Type B pancreatic cell (in vitro differentiated cells): Measurements from ENCODE around the gene RBP3. TPM values are rescaled to one million over a fixed set of nuclear protein-coding genes. Genes with fewer than 3 reads are reported as not detected.

Source experiments
- DNase-seq: peaks from one replicate; pipeline ENCODE4 v3.0.0; 2021; ENCODE audit warnings: mixed read lengths; ENCODE audit not compliant: unreplicated experiment; ENCODE audit errors: extremely low spot score
- H3K27ac Mint-ChIP-seq: 2 replicates; pipeline ENCODE4 v1.8.0; 2021; ENCODE audit warnings: mild to moderate bottlenecking, mixed read lengths
- H3K27me3 Mint-ChIP-seq: 2 replicates; pipeline ENCODE4 v1.8.0; 2021; ENCODE audit warnings: mixed read lengths
- H3K36me3 Mint-ChIP-seq: 2 replicates; pipeline ENCODE4 v1.8.0; 2021; ENCODE audit warnings: mixed read lengths
- H3K4me1 Mint-ChIP-seq: one replicate; pipeline ENCODE4 v1.8.0; 2021; ENCODE audit warnings: mixed read lengths; ENCODE audit not compliant: unreplicated experiment
- H3K4me3 Mint-ChIP-seq: 2 replicates; pipeline ENCODE4 v1.8.0; 2021; ENCODE audit warnings: mild to moderate bottlenecking, mixed read lengths
- H3K9me3 Mint-ChIP-seq: 2 replicates; pipeline ENCODE4 v1.8.0; 2021; ENCODE audit warnings: mixed read lengths
- CTCF ChIP-seq: fragments of 200-600 bp; sonication (generic); conservative IDR thresholded peaks from 2 replicates; pipeline ENCODE4 v1.5.0; 2021; ENCODE audit warnings: antibody characterized with exemption, mild to moderate bottlenecking
- total RNA-seq: library from RNA; stranded (reverse); gene quantifications from 2 replicates; pipeline ENCODE4 v1.2.1, GENCODE V29; 2021; ENCODE audit warnings: low replicate concordance

The RBP3 gene
- total RNA-seq, 1 donor from 2014 or later, result not detected

- no peaks in the 10 kb centered on the region for H3K36me3 Mint-ChIP-seq
- TF ChIP-seq CTCF, result no peak
- no peak overlapping the region for H3K4me3 Mint-ChIP-seq
- H3K27ac Mint-ChIP-seq, result no peak overlapping the region
- no peak for DNase-seq
- no peaks in the 10 kb centered on the region for H3K4me1 Mint-ChIP-seq
- H3K9me3 Mint-ChIP-seq, result no peaks in the 10 kb centered on the region
- H3K27me3 Mint-ChIP-seq, result no peaks in the 10 kb centered on the region
Measured at GRCh38 chr10:47357131-47357582, 9.0 kb downstream of the RBP3 start.

GRCh38 chr10:47357911-47358310 is 9.7 kb downstream of the RBP3 start:
- H3K9me3 Mint-ChIP-seq, result no peaks in the 10 kb centered on the region
- no peak for DNase-seq
- no peaks in the 10 kb centered on the region for H3K36me3 Mint-ChIP-seq
- no peak for TF ChIP-seq CTCF
- no peak overlapping the region for H3K4me3 Mint-ChIP-seq
- no peaks in the 10 kb centered on the region for H3K27me3 Mint-ChIP-seq
- H3K27ac Mint-ChIP-seq, result no peak overlapping the region
- no peaks in the 10 kb centered on the region for H3K4me1 Mint-ChIP-seq

GRCh38 chr10:47358457-47358856 is 10.3 kb downstream of the RBP3 start:
- Mint-ChIP-seq H3K27ac (no peak overlapping the region), H3K4me3 (no peak overlapping the region), H3K27me3 (no peaks in the 10 kb centered on the region), H3K9me3 (no peaks in the 10 kb centered on the region), H3K36me3 (no peaks in the 10 kb centered on the region), H3K4me1 (no peaks in the 10 kb centered on the region)
- no peak for TF ChIP-seq CTCF
- DNase-seq, result no peak

GRCh38 chr10:47359101-47359500 is 10.9 kb downstream of the RBP3 start:
- Mint-ChIP-seq H3K4me3 (no peak overlapping the region), H3K4me1 (peaks cover 1% of the 10 kb centered on the region), H3K27ac (no peak overlapping the region), H3K27me3 (no peaks in the 10 kb centered on the region), H3K9me3 (no peaks in the 10 kb centered on the region), H3K36me3 (no peaks in the 10 kb centered on the region)
- no peak for TF ChIP-seq CTCF
- no peak for DNase-seq

DNA sequence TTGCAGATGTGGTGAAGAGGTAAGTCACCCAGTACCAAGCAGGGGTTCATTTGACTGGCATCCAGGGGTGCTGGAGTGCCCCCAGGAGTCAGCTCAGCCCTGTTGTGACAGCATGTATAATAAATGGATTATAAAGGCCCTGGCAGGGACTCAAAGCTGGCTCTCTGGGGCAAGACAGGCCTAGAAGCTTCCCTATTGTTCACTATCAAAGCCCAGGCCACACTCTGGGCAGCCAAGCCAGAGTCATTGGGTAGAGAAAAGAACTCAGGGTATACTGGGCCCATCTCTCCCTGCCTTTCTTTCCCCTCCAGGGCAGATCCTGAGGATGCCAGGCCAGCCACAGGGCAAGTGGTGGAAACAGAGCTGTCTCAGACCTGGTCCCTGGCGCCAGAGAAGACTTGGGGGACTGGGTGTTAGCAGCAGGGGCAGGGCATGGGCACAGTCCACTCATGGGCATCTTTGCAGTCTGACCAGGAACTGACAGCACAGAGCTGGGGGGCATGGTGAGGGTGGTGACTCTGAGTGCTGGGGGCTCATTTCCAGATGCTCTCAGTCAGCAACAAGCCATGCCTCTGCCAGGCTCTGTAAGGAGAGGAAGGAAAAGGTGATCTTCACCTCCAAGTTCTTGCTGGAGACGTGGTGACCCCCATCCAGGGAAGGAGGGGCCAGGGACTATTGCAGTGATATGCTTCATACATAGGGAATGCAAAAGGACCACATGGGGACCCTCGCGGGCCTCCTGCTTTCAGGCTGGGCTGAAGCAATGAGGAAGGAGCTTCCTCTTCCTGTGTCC is 11.7 kb downstream of the RBP3 start:
- peaks cover 7% of the 10 kb centered on the region for H3K4me1 Mint-ChIP-seq
- no peak for TF ChIP-seq CTCF
- H3K27ac Mint-ChIP-seq, result no peak overlapping the region
- H3K9me3 Mint-ChIP-seq, result no peaks in the 10 kb centered on the region
- no peak for DNase-seq
- H3K27me3 Mint-ChIP-seq, result no peaks in the 10 kb centered on the region
- H3K36me3 Mint-ChIP-seq, result no peaks in the 10 kb centered on the region
- H3K4me3 Mint-ChIP-seq, result no peak overlapping the region
